ENCODE data around the gene RPS6KB2.

The RPS6KB2 gene

DNA sequence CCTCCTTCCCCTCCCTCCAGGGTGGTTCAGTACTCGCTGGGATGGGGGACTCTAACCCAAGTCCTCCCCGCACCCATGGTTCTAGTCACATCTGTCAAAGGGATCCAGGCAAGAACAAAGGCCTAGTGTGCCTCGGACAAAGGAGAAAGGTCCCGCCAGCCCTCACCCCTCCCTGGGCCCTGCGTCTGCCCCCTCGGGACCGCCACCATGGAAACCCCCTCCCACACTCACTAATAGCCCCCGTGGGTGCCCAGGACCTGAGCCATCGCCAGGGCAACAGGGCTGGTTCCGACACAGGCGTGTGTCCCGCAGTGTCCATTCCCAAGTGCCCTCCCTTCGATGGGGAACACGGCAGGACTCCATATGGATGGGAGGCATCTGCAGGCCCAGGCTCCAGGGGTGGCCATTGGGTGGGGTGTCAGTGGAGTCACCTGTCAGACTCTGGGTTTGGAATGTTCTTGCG lies 17.9 kb upstream of the RPS6KB2 start:
- peak in 49 of 58 donors; percentile 14 to 92 (median 73) for DNase-seq

DNA sequence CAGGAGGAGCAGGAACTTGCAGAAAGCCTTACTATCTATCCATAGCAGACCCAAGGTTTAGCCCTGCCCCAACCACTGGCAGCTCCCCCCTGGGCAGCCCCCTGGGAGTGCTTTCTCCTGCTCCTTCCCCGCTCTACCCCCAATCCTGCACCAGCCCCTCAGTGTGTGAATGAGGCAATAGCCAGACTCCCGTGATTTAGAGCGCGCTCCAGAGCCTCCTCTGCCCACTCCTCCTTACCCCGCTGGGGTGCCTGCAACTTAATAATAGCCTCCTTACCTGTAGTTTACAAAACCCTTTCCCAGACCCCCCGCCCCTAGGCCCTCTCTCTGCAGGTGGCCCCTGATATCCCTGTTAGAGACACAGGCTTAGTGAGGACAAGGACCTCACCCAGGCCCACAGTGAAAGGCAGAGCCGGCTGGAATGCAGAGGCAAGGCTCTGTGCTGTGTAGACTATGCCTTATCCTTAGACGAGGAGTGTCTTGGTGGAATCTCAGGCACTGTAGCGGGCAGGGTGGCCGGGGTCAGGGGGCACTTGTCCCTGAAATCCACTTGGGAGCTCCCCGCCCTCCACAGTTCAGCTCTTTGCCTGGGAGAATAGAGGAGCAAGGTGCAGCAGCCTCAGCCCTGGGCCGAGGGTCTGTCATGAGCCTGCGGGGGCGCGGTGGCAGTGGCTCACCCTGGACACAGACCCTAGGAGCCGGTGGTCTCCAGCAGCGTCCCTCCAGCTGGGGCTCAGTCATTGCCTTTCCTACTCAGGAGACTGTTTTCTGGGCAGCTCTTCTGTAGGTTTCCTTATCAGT lies 17.1 kb upstream of the RPS6KB2 start:
- DNase-seq = no peak

DNA sequence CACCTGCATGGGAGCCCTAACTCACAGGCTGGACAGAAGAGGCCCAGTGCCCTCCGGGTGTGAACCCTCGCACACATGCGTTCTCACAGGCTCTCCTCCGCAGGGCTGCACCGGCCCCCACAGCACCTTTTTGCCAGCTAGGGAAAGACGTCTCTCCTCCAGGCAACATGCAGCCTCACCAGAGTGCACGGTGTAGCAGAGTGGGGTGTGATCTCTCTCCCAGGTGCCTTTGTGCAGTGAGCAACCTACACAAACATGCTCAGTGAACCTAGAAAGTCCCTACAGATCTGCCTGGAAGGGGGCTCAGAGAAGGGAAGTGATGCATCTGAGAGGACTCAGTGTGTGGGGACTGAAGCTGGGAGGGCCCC lies 16.5 kb upstream of the RPS6KB2 start:
- peak in 1 of 58 donors; percentile 53 for DNase-seq

DNA sequence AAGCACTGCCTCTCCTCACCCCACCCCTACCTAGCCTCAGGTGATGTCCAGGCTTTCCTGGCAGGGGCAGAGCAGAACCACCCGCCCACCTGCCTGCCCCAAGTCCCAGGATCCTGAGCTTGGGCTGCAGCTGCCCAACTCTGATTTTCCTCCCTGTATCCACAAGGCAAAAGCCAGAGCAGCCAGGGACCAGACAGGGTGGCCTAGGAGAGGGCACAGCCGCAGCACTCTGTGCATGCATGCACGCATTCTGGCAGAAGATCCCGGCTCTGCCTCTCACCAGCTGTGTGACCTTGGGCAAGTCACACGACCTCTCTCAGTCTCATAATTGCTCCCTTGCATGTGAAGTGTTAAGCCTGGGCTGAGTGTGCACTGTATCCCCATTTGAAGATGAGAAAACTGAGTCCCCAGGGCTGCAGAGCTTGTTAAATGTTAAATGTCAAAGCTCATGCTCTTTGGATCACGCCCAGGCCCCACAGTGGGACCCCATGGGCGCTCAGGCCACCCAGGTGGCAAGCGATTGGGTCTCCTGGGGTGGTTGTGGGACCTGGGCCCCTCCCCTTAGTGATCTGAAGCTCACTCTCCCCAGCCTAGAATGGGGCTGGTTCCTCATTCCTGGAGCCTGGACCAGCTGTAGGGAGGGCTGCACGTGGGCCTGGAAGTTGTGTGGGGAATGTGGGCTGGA lies 15.7 kb upstream of the RPS6KB2 start:
- no peak for DNase-seq

DNA sequence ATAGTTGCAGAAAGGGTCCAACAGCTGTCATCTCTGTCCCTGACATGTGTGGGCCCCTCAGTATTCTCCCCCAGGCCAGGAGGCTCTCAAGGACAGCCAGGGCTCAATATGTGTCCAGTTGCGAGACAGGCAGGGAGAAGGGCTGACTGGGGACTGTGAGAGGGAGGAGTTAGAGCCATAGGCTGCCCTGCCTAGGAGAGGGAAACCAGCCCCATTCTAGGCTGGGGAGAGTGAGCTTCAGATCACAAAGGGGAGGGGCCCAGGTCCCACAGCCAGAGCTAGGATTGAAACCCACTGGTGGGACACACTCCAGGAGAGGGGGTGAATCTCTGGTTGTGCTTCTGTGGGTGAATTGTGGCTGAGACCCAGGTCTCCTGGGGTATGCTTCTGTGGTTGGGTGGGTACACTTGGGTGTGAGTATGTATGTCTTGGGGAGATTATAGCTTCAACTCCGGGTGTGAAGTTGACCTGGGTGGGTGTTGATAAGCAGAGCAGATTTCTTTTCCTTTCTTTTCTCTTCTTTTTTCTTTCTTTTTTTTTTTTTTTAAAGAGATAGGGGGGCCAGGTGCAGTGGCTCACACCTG lies 14.9 kb upstream of the RPS6KB2 start:
- peak in 1 of 58 donors; percentile 28 for DNase-seq

DNA sequence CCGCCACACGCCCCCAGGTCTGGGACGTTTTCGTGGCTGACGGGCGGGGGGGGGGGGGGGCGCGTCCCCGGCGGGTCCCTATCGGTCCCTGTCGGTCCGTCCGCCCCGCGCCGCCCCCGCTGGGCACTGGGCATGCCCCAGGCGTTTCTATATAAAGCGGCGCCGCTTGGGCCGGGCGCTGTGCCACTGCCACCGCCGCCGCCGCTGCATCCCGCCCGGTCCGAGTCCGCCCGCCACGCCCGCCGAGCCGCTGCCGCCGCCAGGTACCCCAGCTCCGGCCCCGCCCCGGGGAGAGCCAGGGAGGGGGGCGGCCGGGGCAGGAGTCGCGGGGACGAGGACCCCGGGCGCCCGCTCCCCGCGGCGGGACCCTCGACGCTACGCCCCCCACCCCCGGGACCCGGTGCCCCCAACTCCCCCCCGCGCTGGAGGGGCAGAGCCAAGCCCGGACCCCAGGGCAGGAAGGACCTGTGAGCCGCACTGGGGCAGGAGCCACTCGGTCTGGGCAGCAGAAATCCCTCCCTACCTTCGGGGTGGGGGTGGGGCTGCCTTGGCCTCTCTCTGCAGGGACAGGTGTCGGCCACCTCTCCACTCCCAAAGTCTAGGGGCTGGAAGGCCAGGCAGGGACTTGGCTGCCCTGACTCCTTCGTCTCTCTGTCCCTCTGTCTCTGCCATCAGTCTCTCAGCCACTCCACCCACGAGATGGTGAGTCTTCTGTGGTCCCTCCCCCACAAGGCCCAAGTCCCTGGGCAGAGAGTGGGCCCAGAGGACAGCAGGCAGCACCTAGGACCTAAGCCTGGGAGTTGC lies 12.6 kb upstream of the RPS6KB2 start, which contains the start of gene CARNS1:
Gene CARNS1, plus strand, starts transcription at position 178 of the 804 bp plus-strand sequence. Its CDS starts 522 bp downstream, at position 700.
- DNase-seq = peak in 39 of 58 donors; percentile 19 to 88 (median 70)

DNA sequence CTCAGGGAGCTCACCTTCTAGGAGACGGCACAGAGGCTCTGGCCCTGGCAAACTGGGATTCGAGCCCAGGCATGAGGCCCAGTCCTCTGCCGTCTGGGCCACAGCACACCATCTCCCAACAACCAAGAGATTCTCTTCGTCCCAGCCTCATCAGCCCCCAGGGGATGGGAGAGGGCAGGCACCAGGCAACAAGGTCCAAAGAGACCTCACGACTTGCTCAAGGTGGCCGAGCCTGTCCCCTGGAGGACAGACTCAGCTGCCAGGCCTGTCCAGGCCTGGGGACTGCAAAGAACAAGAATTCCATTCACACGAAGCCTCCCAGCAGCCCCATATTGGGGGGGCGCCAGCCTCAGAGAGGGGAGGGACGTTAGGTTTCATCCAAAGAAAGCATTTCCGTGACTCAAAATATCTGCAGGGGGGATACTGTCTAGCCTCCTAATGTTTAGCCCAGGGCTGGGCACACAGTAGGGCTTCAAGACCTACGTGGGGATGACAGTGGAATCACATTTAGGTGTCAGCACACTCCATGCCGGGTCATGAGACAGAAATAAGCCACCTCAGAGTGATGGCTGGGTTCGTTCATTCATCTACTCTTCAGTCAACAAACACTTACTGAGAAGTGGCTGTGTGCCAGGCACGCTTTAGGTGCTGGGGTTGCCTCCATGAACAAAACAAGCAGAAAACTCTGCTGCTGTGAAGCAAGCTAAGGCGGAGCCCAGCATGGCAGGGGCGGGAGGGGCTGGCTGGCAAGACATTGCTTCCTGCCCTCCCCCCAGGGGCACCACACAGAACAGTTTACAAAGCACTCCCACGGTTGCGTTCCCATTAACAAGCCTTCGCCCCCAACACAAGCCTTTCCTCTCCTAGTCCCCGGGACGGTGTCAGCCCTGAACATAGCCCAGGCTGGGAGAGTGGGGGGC lies 11.6 kb upstream of the RPS6KB2 start:
- peak in 10 of 58 donors; percentile 17 to 69 (median 41) for DNase-seq

DNA sequence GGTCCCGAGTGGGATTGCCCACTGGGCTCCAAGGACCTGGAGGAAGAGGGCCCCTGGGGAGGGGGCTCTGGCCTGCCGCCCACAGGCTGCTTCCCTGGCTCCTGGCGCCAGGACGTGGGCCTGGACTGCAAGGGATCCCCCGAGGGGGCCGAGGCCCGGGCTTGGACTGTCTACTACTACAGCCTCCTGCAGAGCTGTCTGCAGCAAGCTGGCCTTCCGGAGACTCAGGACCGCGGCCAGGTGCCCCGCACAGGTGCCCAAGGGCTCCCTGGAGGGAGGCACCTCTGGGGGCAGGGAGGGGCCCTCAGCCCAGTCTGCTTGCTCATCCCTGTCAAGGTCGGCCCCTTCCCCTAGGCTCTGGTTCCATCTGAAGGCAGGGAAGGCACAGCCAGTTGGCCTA lies 10.9 kb upstream of the RPS6KB2 start:
- DNase-seq = no peak

DNA sequence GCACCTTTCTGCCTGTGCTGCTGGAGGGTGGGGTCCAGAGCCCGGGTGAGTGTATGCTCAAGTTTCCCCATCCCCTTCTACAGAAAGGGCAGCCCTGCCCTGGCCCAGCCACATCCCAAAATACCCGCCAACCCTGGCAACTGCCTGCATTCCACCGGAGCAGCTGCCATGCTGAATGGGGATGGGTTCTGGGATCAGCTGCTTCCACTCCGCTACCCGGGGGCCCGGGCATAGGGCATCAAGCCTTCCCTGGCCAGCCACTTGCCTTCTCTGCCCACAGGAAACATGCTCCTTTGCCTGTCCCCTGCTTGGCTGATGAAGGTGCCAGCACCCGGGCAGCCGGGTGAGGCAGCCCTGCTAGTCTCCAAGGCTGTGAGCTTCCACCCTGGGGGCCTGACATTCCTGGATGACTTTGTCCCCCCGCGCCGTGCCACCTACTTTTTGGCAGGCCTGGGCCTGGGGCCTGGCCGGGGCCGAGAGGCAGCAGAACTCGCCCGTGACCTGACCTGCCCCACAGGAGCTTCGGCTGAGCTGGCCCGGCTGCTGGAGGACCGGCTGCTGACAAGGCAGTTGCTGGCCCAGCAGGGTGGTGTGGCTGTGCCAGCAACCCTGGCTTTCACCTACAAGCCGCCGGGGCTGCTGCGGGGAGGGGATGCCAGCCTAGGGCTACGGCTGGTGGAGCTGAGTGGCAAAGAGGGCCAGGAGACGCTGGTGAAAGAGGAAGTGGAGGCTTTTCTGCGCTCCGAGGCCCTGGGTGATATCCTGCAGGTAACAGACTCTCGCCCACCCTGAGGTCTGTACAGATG lies 9.6 kb upstream of the RPS6KB2 start:
- peak in 5 of 58 donors; percentile 19 to 55 (median 22) for DNase-seq

DNA sequence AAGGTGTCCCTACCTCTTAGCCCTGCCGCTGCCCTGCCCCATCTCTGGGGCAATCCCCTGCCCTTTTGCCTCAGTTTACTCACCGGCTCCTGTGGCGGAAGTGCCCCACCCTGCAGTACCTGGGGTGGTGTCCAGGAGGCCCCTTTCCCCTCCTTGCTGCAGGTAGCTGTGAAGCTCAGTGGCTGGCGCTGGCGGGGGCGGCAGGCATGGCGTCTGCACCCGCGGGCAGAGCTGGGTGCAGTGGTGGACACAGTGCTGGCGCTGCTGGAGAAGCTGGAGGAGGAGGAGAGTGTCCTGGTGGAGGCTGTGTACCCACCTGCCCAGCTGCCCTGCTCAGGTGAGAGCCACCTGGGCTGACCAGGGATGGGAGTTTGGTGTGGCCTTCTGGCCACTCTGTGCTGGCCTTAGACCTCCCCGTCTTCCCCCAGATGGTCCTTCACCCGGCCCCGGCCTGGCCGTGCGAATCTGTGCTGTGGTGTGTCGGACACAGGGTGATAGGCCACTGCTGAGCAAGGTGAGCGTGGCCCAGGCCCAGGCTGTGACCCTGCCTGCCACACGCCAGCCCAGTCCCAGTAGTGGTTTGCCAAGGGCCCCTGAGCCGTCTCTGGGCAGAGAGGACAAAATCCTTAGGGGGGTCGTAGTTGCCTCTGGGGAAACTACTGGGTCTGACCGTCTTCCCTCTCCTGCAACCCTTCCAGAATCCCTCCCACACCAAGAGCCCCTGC lies 8.8 kb upstream of the RPS6KB2 start:
- DNase-seq = no peak

DNA sequence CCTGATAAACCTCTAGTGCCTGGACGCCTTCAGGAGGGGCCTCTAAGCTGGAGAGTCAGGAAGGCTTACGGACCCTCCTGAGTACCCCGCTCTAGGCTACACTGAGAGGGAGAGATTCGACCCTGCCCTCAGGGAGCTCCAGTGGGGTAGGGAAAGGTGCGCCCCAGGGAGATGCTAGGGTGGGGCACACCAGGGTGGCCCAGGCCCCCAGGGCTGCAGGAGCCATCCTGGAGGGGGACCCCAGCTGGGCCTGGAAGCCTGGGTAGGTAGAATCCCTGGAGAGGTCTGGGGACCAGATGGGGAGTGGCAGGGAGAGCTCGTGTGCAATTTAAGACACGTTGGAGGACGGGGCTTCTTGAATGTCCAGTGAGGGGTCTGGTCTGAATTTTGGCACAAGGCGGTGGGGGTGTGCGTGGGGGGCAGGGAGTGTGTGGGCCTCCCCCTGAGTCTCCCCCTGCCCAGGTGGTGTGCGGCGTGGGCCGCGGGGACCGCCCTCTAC lies 8.1 kb upstream of the RPS6KB2 start:
- DNase-seq = peak in 1 of 58 donors; percentile 46

DNA sequence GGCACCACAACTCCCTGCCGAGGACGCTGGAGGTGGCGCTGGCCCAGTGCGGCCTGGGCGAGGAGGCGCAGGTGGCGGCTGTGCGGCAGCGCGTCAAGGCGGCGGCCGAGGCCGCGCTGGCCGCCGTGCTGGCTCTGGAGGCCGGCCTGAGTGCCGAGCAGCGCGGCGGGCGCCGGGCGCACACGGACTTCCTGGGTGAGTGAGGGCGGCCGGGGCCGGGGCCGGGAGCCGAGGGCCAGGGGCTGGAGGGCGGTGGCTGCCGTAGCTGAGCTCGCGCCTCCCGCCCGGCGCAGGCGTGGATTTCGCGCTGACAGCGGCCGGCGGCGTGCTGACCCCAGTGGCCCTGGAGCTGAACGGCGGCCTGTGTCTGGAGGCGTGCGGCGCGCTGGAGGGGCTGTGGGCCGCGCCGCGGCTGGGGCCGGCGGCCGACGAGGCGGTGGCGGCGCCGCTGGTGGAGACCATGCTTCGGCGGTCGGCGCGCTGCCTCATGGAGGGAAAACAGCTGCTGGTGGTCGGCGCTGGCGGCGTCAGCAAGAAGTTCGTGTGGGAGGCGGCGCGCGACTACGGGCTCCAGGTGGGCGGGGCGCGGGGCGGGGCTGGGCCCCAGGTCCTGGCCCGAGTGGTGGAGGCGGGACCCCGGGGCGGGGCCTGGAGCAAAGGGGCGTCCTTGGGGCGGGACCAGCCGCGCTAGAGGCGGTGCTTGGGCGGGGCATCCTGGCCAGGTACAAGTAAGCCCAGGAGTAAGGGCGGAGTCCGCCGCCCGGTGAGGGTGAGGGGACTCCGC lies 7.5 kb upstream of the RPS6KB2 start:
- DNase-seq = peak; percentile 21 to 96 (median 87)

DNA sequence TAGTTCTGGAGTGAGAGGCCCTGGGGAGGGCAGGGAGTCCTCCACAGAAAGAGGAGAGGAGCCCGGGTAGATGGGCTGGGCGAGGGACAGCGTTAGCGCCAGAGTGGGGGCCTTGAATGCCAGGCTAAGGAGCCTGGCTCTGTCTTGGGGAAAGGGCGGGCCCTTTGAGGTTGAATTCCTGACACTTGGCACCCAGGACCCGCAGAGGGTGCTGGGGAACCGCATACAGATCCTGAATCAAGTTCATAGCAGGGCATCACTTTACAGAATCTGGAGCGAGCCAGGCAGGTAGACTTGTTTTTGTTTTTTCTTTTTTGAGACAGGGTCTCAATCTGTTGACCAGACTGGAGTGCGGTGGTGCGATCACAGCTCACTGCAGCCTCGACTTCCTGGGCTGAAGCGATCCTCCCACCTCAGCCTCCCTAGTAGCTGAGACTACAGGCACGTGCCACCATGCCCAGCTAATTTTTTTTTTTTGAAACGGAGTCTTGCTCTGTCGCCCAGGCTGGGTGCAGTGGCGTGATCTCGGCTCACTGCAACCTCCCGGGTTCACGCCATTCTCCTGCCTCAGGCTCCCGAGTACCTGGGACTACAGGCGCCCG lies 6.8 kb upstream of the RPS6KB2 start:
- DNase-seq = no peak

DNA sequence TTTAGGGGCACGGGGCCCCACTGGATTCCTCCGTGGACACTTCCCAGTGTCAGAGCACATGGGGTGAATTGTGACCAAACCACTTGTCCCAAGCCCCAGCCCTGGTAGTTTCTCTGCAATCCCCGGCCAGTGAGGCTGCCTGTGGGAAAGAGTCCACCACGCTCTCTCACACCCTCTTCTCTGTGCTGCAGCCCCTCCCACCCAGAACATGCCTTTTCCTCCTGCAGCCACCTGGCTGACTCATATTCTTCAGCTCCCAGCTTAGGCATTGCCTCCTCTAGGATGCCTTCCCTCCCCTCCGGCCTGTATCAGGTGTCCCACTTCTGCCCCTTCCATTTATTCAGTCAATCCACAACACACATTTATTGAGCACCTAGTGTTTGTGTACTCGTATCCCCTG lies 5.4 kb upstream of the RPS6KB2 start:
- no peak for DNase-seq

DNA sequence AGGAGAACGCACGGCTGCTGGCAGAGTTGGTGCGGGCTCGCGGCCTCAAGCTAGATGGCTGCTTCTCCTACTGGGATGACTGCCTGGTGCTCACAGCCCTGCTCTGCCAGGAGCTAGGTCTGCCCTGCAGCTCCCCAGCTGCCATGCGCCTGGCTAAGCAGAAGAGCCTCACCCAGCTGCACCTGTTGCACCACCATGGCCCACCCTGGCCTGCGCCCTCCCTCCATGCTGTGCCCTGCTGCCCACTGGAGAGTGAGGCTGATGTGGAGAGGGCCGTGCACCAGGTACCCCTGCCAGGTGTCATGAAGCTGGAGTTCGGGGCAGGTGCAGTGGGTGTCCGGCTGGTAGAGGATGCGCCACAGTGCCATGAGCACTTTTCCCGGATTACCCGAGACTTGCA lies 4.8 kb upstream of the RPS6KB2 start:
- DNase-seq = no peak

DNA sequence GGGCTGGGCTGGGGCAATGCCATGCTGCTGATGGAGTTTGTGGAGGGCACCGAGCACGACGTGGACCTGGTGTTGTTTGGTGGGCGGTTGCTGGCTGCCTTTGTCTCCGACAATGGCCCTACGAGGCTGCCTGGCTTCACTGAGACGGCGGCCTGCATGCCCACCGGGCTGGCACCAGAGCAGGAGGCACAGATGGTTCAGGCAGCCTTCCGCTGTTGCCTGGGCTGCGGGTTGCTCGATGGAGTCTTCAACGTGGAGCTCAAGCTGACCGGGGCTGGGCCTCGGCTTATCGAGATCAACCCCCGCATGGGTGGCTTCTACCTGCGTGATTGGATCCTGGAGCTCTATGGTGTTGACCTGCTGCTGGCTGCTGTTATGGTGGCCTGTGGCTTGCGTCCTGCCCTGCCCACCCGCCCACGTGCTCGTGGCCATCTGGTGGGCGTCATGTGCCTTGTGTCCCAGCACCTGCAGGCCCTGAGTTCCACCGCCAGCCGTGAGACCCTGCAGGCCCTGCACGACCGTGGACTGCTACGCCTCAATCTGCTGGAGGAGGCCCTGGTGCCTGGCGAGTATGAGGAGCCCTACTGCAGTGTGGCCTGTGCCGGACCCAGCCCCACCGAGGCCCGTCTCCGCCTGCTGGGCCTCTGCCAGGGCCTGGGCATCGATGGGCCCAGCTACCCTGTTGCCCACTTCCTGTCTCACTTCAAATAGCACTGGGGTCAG lies 4.2 kb upstream of the RPS6KB2 start:
- DNase-seq = no peak
